GM12873 (cell line): ENCODE results near the gene USF2.

Experiments
- CTCF ChIP-seq: IDR thresholded peaks from 2 replicates; pipeline ENCODE4 v1.5.1; 2012; ENCODE audit warnings: low read depth, mild to moderate bottlenecking, moderate library complexity, low read length, control low read depth; ENCODE audit not compliant: insufficient read depth; ENCODE audit errors: missing control alignments

USF2 gene

GRCh38 chr19:35290381-35291127 lies 21.8 kb downstream of the USF2 start:
- TF ChIP-seq CTCF = no peak

GRCh38 chr19:35291259-35291658 lies 22.5 kb downstream of the USF2 start:
- TF ChIP-seq CTCF = no peak

GRCh38 chr19:35291916-35292315 lies 23.2 kb downstream of the USF2 start, which contains the start of gene MAG:
Gene MAG (plus strand): TSS chr19:35292161. CDS start chr19:35295409, 3,248 bp downstream.
- TF ChIP-seq CTCF = no peak

GRCh38 chr19:35292421-35293362 lies 23.9 kb downstream of the USF2 start:
- no peak for TF ChIP-seq CTCF

GRCh38 chr19:35293363-35293739 lies 24.6 kb downstream of the USF2 start:
- TF ChIP-seq CTCF = no peak

GRCh38 chr19:35293808-35294207 lies 25.0 kb downstream of the USF2 start:
- no peak for TF ChIP-seq CTCF

- TF ChIP-seq CTCF = no peak
These were observed 25.6 kb downstream of the USF2 start for GRCh38 chr19:35294328-35294727.
